ENCODE data around the gene BIRC5.
"Not testable (repeated sequence)": the region's sequence is repeated elsewhere in the genome, so short reads cannot be mapped to it uniquely, and the experiment has no call there.

BIRC5 gene

GRCh38 chr17:78214016-78214705 is at the start of gene BIRC5:
Gene BIRC5 (plus strand): TSS chr17:78214253. CDS start chr17:78214317, 64 bp downstream.
- in situ Hi-C loops (cut with HindIII; ENCODE audit: low pct_ligation_motif_present, low pct_unique_long_range_greater_than_20kb, low sequenced_read_pairs): no loop called here
- peak; percentile 92 for DNase-seq

DNA sequence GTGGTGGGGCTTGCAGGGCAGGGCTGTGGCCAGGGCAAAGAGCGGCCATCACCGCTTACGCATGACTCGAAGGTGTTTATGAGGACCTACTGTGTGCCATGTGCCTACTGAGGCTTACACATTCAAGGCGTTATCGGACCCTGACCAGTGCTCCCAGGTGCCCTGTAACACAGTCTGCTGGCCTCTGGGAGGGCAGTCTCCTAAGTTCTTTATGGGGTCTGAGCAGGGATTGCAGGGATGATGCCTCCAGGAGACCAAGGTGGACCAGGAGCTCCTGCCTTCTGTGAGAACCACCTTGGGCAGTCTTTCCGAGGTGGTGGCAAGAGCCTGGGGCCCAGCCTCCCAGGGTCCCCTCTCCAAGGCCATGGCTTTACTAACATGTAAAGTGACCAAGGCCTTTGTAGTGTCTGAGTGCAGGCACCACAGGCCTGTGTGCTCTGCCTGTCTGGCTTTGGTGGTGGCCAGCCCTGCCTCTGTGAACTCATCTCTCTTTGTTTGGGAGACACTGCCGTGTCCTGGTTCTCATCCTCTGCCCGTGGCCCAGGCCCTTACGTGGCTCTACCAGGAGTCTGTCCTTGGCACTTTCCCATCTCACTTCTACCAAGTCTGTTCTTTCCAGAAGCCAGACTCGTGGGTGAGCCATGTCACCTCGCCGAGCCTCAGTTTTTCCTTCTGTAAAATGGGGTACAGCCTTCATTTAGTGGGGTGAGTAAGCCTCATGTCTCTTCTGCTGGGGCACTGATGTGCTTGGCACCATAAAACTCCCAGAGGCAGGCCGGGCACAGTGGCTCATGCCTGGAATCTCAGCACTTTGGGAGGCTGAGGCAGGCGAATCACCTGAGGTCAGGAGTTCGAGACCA is 49.1 kb upstream of the BIRC5 start:
- DNase-seq: no peak
- in situ Hi-C loops (cut with HindIII; ENCODE audit: low pct_ligation_motif_present, low pct_unique_long_range_greater_than_20kb, low sequenced_read_pairs): no loop called here

GRCh38 chr17:78166416-78166815 is 47.6 kb upstream of the BIRC5 start:
- no peak for DNase-seq
- in situ Hi-C loops (cut with HindIII; ENCODE audit: low pct_ligation_motif_present, low pct_unique_long_range_greater_than_20kb, low sequenced_read_pairs): no loop called here

- DNase-seq: peak; percentile 86
- in situ Hi-C loops (cut with HindIII; ENCODE audit: low pct_ligation_motif_present, low pct_unique_long_range_greater_than_20kb, low sequenced_read_pairs): no loop called here
Measured at GRCh38 chr17:78168242-78168902, 45.7 kb upstream of the BIRC5 start, which contains the start of gene SYNGR2. Gene SYNGR2 (plus strand): TSS chr17:78168581. CDS start chr17:78168617, 36 bp downstream.

DNA sequence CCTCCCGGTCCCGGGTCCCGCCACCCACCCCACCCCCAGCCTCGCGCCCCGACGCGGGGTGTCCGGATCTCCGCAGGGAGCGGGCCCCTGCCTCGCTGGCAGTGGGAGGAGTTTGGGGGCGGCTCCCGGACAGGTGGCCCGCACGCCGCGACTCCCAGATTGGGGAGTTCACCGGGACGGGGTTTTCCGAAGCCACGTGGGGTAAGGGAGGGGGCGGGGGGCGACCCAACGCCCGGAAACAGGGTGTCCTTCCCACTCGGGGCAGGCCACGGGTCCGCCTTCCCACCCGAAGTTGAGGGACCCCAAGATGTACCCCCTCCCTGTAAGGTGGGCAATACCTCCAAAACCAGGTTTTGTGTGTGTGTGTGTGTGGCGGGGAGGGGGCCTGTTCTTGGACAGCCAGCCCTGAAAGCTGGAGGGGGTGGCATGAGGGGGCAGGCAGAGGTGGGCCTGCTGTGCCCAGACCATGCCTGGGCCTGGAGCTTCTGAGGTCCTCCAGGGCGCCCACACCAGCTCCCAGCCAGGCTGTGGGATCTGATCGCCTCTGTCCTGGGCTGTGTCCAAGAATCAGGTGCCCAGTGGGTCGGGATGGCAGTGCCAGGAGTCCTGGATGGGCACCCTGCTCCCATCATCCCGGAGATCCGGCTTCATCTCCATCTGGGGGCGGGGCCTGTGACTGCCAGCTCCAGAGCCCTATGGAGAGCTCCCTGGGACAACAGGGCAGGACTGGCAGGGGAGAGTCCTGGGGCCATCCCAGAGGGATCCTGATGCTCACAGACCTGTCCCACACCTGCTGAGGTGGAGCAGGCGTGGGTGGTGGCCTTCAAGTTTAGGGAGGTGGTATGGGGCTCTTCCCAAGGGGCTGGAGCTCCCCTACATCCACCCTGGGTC is 44.9 kb upstream of the BIRC5 start:
- in situ Hi-C loops (cut with HindIII; ENCODE audit: low pct_ligation_motif_present, low pct_unique_long_range_greater_than_20kb, low sequenced_read_pairs): no loop called here
- peak; percentile 81 for DNase-seq

DNA sequence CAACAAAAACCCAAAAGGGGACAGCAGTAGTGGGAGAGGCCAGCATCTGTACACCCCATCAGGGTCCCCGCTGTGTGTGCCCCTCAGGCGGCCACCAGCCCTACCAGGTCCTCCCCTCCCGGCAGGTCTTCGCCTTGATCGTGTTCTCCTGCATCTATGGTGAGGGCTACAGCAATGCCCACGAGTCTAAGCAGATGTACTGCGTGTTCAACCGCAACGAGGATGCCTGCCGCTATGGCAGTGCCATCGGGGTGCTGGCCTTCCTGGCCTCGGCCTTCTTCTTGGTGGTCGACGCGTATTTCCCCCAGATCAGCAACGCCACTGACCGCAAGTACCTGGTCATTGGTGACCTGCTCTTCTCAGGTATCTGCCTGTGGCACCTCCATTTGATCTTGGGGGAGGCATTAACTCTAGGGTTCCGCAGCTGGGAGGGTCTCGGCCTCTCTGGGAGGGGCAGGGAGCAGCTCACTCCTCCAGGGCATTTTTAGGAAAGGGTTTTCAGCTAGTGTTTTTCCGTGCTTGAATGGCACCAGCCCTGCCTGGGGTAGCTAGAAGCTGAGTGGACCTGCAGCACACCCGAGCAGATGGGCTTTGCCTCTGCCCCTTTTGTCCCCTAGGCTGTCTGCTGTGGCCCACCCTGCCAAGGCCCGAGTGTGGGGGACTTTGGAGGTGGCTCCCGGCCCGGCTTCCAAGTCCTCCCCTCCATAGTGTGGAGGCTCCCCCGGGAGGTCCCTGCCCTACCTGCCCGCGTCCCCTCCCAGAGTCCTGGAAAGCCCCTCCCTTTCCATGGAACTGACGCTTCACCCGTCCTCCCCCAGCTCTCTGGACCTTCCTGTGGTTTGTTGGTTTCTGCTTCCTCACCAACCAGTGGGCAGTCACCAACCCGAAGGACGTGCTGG is 43.1 kb upstream of the BIRC5 start:
- DNase-seq: no peak
- in situ Hi-C loops (cut with HindIII; ENCODE audit: low pct_ligation_motif_present, low pct_unique_long_range_greater_than_20kb, low sequenced_read_pairs): no loop called here

DNA sequence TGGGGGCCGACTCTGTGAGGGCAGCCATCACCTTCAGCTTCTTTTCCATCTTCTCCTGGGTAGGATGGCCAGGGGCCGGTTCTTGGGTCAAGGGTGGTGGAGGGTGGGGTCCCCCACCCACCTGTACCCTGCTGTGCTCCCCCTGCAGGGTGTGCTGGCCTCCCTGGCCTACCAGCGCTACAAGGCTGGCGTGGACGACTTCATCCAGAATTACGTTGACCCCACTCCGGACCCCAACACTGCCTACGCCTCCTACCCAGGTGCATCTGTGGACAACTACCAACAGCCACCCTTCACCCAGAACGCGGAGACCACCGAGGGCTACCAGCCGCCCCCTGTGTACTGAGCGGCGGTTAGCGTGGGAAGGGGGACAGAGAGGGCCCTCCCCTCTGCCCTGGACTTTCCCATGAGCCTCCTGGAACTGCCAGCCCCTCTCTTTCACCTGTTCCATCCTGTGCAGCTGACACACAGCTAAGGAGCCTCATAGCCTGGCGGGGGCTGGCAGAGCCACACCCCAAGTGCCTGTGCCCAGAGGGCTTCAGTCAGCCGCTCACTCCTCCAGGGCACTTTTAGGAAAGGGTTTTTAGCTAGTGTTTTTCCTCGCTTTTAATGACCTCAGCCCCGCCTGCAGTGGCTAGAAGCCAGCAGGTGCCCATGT is 42.3 kb upstream of the BIRC5 start:
- DNase-seq; in situ Hi-C loops (cut with HindIII; ENCODE audit: low pct_ligation_motif_present, low pct_unique_long_range_greater_than_20kb, low sequenced_read_pairs): not testable (repeated sequence)

GRCh38 chr17:78172249-78173051 is 41.6 kb upstream of the BIRC5 start:
- DNase-seq: no peak
- in situ Hi-C loops (cut with HindIII; ENCODE audit: low pct_ligation_motif_present, low pct_unique_long_range_greater_than_20kb, low sequenced_read_pairs): no loop called here

DNA sequence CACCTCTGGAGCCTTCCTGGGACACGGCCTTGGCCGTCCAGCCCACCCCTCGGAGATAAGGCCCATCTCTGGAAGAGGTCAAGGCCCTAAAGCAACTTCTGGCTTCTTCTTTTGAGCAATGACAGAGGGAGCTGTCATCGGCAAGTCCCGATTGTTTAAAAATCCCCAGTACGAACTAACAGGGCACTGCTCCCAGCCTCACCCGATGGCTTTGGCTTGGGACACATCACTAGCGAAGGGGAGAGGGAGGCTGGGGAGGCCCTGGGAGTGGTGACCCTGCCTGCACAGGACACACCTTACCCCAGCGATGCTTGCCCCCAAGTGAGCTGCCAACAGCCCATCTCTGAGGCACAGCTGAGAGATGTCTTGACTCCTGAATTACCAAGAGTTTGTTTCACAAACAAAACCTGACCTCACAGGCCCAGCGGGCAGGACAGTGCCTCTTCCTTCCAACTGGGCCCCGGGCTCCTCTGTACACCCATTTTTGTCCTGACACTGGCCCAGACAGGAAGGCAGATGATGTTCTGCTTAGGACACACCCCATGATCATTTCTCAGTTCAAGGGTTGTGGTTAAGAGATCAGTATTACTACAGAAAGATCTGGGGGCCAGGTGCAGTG is 40.8 kb upstream of the BIRC5 start:
- in situ Hi-C loops (cut with HindIII; ENCODE audit: low pct_ligation_motif_present, low pct_unique_long_range_greater_than_20kb, low sequenced_read_pairs): no loop called here
- DNase-seq: no peak

DNA sequence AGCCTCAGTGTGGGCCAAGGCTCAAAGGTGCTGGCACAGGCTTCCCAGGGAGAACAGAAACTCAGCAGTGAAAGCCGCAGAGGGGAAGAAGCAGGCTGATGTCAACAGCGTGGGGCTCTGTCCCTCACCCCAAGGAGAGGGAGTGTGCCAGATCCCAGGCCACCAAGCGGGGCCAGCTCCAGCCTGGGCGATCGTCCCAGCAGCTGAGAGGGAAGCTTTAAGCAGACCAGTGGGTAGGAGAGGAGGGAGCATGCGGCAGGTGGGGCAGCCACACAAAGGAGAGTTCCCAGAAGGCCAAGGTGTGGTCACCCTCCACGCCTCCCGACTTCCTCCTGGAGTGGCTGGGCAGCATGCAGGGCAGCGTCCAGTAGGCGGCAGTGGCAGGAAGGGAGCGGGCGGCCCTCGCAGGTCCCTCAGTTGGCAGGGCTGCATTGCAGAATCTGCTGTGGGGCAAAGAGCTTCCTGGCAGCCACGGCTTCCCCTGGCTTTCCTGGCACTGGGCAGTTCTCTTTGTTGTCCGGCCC is 39.6 kb upstream of the BIRC5 start:
- DNase-seq: no peak
- in situ Hi-C loops (cut with HindIII; ENCODE audit: low pct_ligation_motif_present, low pct_unique_long_range_greater_than_20kb, low sequenced_read_pairs): no loop called here

DNA sequence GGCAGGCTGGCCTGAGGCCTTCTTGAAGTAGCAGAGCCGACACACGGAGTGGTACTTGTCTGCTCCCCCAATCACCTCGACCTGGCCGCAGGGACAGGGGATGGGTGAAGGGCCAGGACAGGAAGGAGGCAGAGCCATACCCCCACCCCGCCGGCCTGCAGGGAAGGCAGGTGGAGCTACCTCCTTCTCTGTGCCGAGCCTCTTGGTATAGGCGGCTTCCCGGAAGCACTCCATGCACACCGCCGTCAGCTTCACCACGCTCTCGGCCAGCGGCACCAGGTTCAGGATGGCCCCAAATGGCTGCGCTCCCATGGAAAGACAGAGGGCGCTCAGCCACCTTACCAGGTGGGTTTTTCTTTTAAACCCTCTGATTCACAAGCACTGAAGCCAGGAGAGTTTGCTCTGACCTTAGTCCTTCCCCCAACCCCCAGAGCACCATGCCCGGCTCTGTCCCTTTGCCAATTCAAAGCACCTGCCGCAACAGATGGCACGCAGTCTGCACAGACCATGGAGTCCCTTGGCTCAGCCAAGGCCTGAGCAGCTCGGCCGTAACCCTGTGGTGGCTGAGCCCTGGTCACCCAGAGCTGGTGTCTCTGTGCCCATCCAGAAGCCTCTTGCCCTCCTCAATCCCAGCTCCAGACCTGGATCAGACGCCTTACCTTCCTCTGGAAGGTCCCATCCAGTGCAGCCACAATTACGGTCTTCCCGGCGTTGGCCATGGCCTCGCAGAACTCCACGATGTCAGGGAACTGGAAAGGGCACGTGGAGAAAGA is 39.0 kb upstream of the BIRC5 start:
- in situ Hi-C loops (cut with HindIII; ENCODE audit: low pct_ligation_motif_present, low pct_unique_long_range_greater_than_20kb, low sequenced_read_pairs): no loop called here
- DNase-seq: no peak

DNA sequence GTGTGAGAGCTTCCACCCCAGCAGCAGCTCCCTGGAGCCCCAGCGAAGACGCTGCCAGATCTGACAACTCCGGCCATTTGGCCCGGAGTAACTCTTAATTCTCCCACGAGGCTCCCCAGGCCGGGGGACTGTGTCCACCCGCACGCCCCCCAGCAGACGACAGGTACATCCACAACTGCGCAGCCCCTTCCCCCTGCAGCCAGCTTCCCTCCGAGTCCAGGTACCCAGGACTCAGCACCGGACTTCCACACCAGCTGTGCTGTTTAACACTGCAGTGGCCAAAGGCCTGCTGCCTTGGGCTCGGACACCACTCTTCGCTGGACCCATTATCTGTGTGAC is 38.4 kb upstream of the BIRC5 start:
- in situ Hi-C loops (cut with HindIII; ENCODE audit: low pct_ligation_motif_present, low pct_unique_long_range_greater_than_20kb, low sequenced_read_pairs): no loop called here
- no peak for DNase-seq

- in situ Hi-C loops (cut with HindIII; ENCODE audit: low pct_ligation_motif_present, low pct_unique_long_range_greater_than_20kb, low sequenced_read_pairs): no loop called here
- peak; percentile 68 for DNase-seq
Measured at GRCh38 chr17:78176548-78177025, 37.5 kb upstream of the BIRC5 start.

DNA sequence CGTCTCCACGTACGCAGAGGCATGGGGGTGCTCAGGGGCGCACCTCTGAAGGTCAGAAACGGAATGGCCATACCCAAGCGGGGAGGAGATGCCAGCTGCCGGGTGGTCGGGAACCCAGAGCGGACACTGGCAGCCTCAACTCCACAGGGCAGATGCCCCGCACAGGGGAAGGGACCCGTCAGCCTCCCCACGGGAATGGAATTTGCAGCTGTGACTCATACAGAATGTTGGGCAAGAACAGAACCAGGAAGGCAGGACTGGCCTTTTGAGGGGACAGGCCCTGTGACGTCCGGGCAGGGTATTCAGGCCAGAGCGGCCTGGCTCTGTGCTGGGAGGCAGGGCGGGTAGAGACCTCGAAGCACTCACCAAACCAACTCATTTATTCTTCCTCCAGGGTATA is 34.7 kb upstream of the BIRC5 start:
- in situ Hi-C loops (cut with HindIII; ENCODE audit: low pct_ligation_motif_present, low pct_unique_long_range_greater_than_20kb, low sequenced_read_pairs): no loop called here
- DNase-seq: no peak

GRCh38 chr17:78180083-78180482 is 34.0 kb upstream of the BIRC5 start:
- in situ Hi-C loops (cut with HindIII; ENCODE audit: low pct_ligation_motif_present, low pct_unique_long_range_greater_than_20kb, low sequenced_read_pairs): no loop called here
- DNase-seq: no peak

Measured in ACHN (cell line).